HG03135 (cell line): Measurements from ENCODE around the gene BDH2.

Experiments used
- ATAC-seq: cut with Tn5 transposase; IDR thresholded peaks from one replicate; pipeline ENCODE4 v1.9.1; 2021; ENCODE audit warnings: mild to moderate bottlenecking, moderate library complexity; ENCODE audit not compliant: unreplicated experiment

Gene BDH2

DNA sequence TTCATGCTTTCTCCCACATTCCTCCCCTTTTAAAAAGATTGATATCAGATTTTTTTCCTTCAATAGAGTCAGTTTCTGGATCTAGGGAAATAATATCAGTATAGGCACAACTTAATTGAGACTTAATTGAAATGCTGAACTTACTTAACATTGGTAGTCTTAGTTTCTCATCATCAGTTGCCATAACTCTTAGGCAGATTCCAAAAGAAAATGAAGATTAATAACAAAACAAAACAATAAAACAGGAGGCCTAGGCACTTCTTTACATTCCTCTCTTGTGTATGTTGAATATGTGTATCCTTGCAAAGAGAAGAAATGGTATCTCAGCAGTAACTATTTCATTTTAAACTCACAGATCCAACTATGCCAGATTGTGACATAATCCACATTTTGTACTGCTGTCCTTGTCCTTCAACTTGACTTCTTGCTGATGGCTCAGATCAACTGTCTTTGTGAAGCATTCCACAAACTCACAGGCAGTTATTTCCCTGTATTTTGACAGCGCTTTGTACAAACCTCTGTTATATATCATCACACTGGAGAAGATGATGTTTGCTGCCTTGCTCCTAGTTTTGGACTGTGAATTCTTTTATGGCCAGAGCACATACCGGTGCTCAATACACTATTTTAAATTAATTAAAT, 14.0 kb downstream of the BDH2 start:
- no peak for ATAC-seq

DNA sequence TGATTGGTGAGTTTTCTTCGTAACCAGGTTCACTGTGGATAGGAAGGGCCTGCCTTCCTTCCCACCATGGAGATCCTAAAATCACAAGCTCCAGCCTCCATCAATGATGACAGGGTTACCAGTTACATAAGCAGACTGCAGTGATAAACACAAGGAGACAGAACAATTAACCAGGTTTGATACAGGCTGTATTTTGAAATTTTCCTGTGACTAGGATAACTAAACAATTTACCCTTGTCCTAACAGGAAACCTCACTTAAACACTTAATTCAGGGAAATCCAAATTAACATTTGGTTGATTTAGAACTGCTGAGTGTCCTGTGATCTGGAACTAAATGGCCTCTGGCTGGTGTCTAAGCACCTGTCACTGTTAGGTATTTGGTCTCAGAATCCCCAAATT, 20.0 kb downstream of the BDH2 start:
- ATAC-seq, result no peak

- ATAC-seq, result peak; percentile 46
Observed at GRCh38 chr4:103076747-103077347, 22.8 kb downstream of the BDH2 start, which contains the start of gene SLC9B2. TSS of gene SLC9B2 (minus strand) at chr4:103076761. CDS start at chr4:103067550, 9,211 bp downstream.

GRCh38 chr4:103075894-103076746, 23.5 kb downstream of the BDH2 start:
- ATAC-seq, result peak; percentile 59

GRCh38 chr4:103075435-103075893, 24.2 kb downstream of the BDH2 start:
- ATAC-seq, result peak; percentile 1

DNA sequence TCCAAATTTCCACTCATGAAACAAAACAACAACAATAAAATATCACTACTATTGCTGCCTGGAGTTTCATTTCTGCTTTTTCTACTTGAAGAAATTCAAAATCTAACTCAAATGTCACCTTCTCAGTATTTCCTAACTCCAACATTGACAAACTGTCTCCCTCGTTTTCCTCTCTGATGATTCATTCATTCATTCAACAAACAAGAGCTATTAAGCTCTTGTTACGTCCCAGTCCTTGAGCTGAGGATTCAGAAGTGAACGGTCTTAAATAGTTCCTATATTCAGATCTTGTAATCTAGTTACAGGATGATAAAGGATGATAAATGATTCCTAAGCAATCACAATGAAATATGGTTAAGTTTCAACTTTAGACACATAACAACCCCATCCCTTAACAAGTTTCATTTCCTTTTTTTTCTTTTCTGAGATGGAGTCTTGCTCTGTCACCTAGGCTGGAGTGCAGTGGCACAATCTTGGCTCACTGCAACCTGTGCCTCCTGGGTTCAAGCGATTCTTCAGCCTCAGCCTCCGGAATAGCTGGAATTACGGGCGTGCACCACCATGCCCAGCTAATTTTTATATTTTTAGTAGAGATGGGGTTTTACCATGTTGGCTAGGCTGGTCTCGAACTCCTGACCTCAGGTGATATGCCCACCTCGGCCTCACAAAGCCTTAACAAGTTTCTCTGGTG, 24.7 kb downstream of the BDH2 start:
- peak; percentile 31 for ATAC-seq

- ATAC-seq, result no peak
Observed at GRCh38 chr4:103073792-103074438, 25.7 kb downstream of the BDH2 start.

DNA sequence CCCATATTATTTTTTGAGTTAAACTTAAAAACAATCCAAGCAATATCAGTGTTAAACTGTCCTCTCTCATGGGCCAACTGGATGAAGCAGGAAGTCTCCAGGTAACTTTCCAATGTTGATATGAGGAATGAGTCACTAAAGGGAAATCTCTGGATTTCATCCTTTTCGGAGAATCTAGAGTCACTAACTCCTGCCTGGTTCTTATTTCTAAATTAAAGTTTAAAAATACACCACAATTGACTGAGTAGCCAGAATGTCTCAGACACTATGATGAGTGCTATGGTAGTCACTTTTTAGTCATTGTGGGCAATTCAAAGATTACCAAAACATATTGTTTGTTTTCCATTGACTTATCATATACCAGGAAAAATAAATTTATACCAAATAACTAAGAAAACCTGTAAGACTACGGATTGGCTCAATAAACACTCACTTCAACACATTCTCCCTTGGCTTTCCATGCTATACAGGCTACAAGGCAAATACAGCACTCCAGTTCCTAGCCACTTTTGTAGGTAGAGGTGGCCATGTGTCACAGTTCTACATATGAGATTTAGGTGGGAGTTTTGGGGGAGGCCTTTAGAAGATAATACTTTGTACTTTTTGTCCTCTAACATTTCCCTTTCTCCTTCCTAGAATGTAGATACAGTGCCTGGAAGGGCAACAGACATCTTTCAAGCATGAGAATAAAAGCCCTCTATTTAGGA, 31.6 kb downstream of the BDH2 start:
- ATAC-seq, result no peak

GRCh38 chr4:103060453-103061148, 39.0 kb downstream of the BDH2 start:
- no peak for ATAC-seq

DNA sequence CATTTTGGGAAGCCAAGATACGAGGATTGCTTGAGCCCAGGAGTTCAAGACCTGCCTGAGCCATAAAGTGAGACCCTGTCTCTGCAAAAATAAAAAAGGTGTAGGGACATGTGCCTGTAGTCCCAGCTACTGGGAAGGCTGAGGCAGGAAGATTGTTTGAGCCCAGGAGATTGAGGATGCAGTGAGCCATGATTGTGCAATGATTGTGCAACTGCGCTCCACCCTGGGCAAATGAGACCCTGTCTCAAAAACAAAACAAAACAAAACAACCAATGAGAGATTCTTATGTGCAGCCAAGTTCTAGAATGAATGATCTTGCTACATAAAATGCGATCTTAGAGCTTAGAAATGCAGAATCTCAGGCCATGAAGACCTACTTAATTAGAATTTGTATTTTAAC, 45.6 kb downstream of the BDH2 start:
- no peak for ATAC-seq

DNA sequence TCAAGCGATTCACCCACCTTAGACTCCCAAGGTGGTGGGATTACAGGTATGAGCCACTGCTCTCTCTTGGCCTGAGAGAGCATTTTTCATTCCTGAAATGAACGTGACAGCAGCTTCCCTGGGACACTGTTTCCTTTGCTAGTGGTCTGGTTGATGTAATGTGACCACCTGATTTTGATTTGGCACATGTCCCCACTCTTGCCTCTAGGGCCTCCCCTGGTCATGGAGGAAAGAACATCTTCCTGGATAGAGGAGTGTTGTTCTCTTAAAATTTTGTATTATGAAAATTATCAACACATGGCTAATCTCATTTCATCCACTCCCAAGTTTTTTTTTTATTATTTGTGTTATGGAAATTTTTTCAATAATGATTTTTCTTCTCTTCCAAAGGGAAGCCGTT, 46.9 kb downstream of the BDH2 start:
- no peak for ATAC-seq

DNA sequence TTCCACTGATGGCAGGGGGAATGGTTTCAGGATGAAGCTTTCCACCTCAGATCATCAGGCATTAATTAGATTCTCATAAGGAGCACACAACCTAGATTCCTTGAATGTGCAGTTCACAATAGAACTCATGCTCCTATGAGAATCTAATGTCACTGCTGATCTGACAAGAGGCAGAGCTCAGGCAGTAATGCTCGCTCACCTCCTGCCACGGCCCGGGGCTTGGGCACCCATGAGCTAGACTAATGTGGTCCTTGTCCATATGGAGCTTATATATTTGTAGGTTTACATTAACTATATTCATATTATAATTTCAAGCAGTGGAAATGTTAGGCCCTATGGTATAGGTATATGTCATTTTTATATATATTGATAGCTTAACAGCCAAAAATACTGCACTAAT, 47.5 kb downstream of the BDH2 start:
- no peak for ATAC-seq

GRCh38 chr4:103050736-103051436, 48.7 kb downstream of the BDH2 start:
- ATAC-seq, result no peak

DNA sequence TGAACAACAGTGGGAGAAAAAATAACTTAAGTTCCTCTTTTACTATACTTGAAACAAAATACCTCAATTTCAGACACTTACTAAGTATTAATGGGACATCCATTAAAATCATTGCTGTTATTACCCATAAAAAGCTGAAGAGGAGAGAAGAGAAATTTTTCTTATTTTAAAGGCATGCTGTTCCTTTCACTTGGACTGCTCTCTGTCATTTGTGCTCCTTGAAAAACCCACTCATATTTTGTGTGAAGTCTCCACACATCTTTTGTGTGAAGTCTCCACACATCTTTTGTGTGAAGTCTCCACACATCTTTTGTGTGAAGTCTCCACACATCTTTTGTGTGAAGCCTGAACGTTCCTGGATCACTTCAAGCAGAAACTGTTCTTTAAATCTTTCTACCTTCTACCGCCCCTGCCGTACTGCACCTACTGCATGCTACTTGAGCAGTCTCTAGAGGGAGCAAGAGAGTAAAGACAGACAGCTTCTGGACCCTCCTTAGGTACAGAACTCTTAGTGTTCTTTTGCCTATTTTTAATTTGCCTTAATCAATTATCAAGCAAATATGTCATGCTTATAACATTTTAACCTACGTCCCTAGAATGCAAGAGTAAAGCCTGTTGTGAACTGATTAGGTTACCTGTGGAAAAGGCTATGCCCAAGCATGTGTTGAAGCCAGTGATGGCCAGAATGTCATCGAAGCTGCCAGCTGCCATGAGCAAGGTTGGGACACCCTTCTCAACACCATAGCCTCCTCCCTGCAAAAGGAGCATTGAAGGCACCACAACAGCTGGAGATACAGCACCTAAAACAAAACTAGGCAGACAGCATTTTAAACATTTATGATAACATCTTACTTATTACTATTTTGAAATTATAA, 53.0 kb downstream of the BDH2 start:
- ATAC-seq, result peak; percentile 90

DNA sequence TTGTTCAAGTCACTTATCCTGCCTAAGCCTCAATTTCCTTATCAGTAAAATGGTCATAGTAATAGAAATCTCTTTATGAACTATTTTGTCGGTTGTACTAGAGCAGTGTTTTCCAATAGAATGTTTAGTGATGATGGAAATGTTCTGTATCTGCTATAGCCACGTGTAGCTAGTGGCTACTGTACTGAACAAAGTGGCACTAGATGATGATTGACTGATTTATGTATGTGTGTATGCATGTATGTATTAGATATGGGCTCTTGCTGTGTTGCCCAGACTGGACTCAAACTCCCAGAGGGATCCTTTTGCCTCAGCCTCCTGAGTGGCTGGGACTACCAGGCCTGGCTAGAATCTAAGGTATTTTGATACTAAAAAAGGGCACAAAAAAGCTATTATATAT, 55.5 kb downstream of the BDH2 start:
- ATAC-seq, result no peak

DNA sequence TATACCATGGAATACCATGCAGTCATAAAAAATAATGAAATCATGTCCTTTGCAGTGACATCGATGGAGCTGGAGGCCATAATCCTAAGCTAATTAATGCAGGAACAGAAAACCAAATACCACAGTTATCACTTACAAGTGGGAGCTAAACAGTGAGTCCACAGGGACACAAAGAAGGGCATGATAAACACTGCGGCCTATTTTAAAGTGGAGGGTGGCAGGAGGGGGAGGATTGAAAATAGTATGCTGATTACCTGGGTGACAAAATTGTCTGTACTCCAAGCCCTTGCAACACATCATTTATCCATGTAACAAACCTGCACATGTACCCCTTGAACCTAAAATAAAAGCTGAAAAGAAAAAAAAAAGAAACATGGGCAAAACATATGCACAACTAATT, 63.5 kb downstream of the BDH2 start:
- no peak for ATAC-seq

DNA sequence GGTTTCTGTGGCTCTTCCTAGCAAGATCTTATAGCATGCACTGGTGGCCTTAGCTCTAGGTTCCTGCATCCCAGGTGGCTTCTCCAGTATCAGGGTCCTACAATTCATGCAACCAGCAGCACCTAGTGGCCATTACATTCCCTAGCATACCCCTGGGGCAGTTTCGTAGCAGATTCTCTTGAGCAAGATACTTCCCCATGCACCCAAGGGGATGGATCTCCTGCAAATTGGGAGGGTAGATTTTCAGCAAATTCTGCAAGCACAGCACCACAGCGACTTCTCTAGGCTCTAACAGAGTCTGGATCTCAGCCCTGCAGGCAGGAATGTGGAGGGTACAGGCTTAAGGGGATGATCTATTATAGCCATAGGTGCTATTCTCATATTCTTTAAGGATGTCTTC, 67.1 kb downstream of the BDH2 start:
- peak; percentile 79 for ATAC-seq

DNA sequence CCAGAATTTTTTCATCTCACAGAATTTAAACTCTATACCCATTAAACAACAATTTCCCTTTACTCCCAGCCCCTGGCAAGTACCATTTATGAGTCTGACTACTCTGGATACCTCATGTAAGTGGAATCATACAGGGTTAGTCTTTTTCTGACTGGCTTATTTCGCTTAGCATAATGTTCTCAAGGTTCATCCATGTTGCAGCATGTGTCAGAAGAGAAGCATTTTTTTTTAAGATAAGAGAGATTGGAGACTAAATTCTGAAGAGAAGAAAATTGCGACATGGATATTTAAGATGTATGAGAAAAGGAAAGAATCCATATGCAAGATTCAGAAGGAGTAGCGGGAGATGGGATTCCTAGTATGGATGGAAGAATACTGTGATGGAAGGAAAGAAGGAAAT, 68.8 kb downstream of the BDH2 start:
- no peak for ATAC-seq
